ENCODE results near the gene GALNT14. TPM values are rescaled to one million over a fixed set of nuclear protein-coding genes. Genes with fewer than 3 reads are reported as not detected.

The GALNT14 gene
- total and polyA plus RNA-seq, 8 donors = 1.5 to 8.3 (median 5.3) TPM

DNA sequence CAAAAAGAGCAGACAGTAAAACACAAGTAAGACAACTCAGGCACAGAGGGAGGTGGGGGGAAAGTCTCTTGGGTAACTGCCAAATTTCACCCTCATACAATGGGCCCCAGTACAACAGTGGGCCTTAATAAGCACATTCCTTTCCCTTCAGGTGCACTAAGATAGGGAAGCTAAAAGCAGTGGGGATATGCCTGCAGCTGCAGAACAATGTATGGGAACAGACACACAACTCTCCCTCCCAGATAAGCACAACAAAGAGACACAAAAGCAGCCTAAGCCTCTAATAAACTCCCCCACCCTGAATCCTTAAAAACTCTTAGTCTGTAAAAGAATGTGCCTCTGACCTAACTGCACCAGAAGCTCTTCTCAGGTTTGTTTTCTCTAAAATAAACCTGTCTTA lies 24.5 kb downstream of the GALNT14 start:
- intact Hi-C loops (cut with DNase I) = no loop called here
- H3K4me1 ChIP-seq = no peaks in the 10 kb centered on the region
- no peaks in the 10 kb centered on the region for H3K36me3 ChIP-seq
- H3K9me3 ChIP-seq = no peaks in the 10 kb centered on the region
- no peak overlapping the region for H3K27ac ChIP-seq
- no peaks in the 10 kb centered on the region for H3K27me3 ChIP-seq
- DNase-seq (no peak), ATAC-seq (no peak)
- TF ChIP-seq CTCF (IDR thresholded peaks at IDR 0.05) = no peak
- no peak overlapping the region for H3K4me3 ChIP-seq

GRCh38 chr2:31112544-31112943 lies 25.7 kb downstream of the GALNT14 start:
- Histone ChIP-seq H3K9me3 (no peaks in the 10 kb centered on the region), H3K4me3 (no peak overlapping the region), H3K27me3 (no peaks in the 10 kb centered on the region), H3K4me1 (no peaks in the 10 kb centered on the region), H3K27ac (no peak overlapping the region), H3K36me3 (no peaks in the 10 kb centered on the region)
- DNase-seq = no peak
- TF ChIP-seq CTCF (IDR thresholded peaks at IDR 0.05) = no peak
- ATAC-seq = no peak
- intact Hi-C loops (cut with DNase I) = no loop called here

DNA sequence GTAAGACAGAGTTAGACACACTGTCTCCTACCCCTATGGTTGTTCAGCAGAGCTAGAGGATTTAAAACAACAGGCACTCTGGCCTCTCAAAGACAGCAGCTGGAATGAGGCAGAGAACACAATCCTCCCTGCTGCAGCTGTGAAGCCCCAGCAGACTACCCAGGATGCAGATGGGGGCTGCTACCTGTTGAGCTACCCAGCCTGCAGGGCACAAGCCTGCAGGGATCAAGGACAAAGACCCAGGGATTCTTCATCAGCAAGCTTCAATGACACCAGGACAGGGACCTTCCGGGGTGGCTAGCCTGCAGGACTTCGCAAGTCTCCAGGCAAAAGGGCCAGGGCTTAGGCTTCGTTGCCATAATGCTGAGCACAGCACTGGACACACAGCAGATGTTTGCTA lies 27.2 kb downstream of the GALNT14 start:
- Histone ChIP-seq H3K27me3 (no peaks in the 10 kb centered on the region), H3K4me1 (no peaks in the 10 kb centered on the region), H3K4me3 (no peak overlapping the region), H3K9me3 (no peaks in the 10 kb centered on the region), H3K27ac (no peak overlapping the region), H3K36me3 (no peaks in the 10 kb centered on the region)
- DNase-seq (no peak), ATAC-seq (no peak)
- no peak for TF ChIP-seq CTCF (IDR thresholded peaks at IDR 0.05)
- intact Hi-C loops (cut with DNase I) = no loop called here

DNA sequence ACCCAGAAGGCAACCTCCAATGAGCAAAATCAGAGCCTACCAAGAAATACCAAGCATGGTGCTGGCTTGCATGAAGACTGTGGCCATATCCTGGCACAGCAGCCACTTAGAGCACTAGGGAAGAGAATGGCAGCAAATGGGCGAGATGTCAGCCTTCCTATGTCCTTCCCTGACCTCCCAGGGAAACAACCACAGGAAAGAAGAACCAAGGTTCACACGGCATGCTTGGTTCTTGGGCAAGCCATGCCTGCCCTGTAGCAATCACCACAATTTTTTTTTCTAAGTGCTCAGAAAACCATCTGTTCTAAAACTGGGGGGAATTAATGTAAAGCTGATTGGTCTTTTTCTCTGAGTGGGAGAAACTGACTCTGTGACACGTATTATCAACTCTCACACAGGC lies 27.8 kb downstream of the GALNT14 start:
- no peaks in the 10 kb centered on the region for H3K9me3 ChIP-seq
- no peak for TF ChIP-seq CTCF (IDR thresholded peaks at IDR 0.05)

GRCh38 chr2:31109633-31110192 lies 28.5 kb downstream of the GALNT14 start:
- Histone ChIP-seq H3K27me3 (no peaks in the 10 kb centered on the region), H3K4me1 (no peaks in the 10 kb centered on the region), H3K27ac (no peak overlapping the region), H3K4me3 (no peak overlapping the region), H3K9me3 (no peaks in the 10 kb centered on the region), H3K36me3 (no peaks in the 10 kb centered on the region)
- DNase-seq (no peak), ATAC-seq (no peak)
- intact Hi-C loops (cut with DNase I) = no loop called here
- no peak for TF ChIP-seq CTCF (IDR thresholded peaks at IDR 0.05)

More for the DNA sequence above, 27.8 kb downstream of the GALNT14 start:
- Histone ChIP-seq H3K27ac (no peak overlapping the region), H3K27me3 (no peaks in the 10 kb centered on the region), H3K36me3 (no peaks in the 10 kb centered on the region), H3K4me1 (no peaks in the 10 kb centered on the region), H3K4me3 (no peak overlapping the region)
- intact Hi-C loops (cut with DNase I) = no loop called here
- DNase-seq (no peak), ATAC-seq (no peak)
